Measurements from ENCODE around the gene RRAD. TPM values are rescaled to one million over a fixed set of nuclear protein-coding genes. Genes with fewer than 3 reads are reported as not detected.

The RRAD gene
- total and polyA plus RNA-seq, 4 donors, result 0.14 to 0.61 (median 0.54) TPM

GRCh38 chr16:66923247-66923731, 2.0 kb downstream of the RRAD start:
- H3K36me3 ChIP-seq (ENCODE audit: control insufficient read depth in 4 of 4, insufficient read depth in 3 of 4, low read depth in 1 of 4, low read length in 3 of 4), result no peaks in the 10 kb centered on the region
- H3K27ac ChIP-seq (ENCODE audit: low read depth in 1 of 2, low read length in 2 of 2), result no peak overlapping the region
- WGBS, result 64% methylated on average over 18 of the region's 18 CpGs
- no peaks in the 10 kb centered on the region for H3K27me3 ChIP-seq (ENCODE audit: control insufficient read depth in 4 of 4, insufficient read depth in 4 of 4, low read length in 3 of 4)
- no peak overlapping the region for H3K9ac ChIP-seq (ENCODE audit: low read depth in 1 of 2, low read length in 2 of 2)
- no peak overlapping the region for H3K4me3 ChIP-seq (ENCODE audit: low read depth in 1 of 3, low read length in 3 of 3)
- H3K4me1 ChIP-seq (ENCODE audit: control insufficient read depth in 4 of 4, insufficient read depth in 4 of 4, low read length in 3 of 4), result peaks cover 0 to 14% (median 4%) of the 10 kb centered on the region in 4 donors
- no peaks in the 10 kb centered on the region for H3K9me3 ChIP-seq (ENCODE audit: control insufficient read depth in 4 of 4, low read length in 3 of 4)
- no peak for DNase-seq (ENCODE audit: low spot score)
- TF ChIP-seq FOXA2 (IDR thresholded peaks at IDR 0.05), result no peak
- no peak for TF ChIP-seq SP1 (IDR thresholded peaks at IDR 0.05)
- TF ChIP-seq, protein P1, sequence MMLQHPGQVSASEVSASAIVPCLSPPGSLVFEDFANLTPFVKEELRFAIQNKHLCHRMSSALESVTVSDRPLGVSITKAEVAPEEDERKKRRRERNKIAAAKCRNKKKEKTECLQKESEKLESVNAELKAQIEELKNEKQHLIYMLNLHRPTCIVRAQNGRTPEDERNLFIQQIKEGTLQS (IDR thresholded peaks at IDR 0.05), result no peak
- TF ChIP-seq RAD21 (IDR thresholded peaks at IDR 0.05), result no peak
- TF ChIP-seq TAF1 (conservative IDR thresholded peaks at IDR 0.05), result no peak
- TF ChIP-seq RXRA (IDR thresholded peaks at IDR 0.05), result no peak
- TF ChIP-seq, protein P2, sequence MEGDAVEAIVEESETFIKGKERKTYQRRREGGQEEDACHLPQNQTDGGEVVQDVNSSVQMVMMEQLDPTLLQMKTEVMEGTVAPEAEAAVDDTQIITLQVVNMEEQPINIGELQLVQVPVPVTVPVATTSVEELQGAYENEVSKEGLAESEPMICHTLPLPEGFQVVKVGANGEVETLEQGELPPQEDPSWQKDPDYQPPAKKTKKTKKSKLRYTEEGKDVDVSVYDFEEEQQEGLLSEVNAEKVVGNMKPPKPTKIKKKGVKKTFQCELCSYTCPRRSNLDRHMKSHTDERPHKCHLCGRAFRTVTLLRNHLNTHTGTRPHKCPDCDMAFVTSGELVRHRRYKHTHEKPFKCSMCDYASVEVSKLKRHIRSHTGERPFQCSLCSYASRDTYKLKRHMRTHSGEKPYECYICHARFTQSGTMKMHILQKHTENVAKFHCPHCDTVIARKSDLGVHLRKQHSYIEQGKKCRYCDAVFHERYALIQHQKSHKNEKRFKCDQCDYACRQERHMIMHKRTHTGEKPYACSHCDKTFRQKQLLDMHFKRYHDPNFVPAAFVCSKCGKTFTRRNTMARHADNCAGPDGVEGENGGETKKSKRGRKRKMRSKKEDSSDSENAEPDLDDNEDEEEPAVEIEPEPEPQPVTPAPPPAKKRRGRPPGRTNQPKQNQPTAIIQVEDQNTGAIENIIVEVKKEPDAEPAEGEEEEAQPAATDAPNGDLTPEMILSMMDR (IDR thresholded peaks at IDR 0.05; ENCODE audit: low read depth, low read length, missing input control), result no peak
- no peak for TF ChIP-seq HNF4G (IDR thresholded peaks at IDR 0.05)
- TF ChIP-seq, protein P3, sequence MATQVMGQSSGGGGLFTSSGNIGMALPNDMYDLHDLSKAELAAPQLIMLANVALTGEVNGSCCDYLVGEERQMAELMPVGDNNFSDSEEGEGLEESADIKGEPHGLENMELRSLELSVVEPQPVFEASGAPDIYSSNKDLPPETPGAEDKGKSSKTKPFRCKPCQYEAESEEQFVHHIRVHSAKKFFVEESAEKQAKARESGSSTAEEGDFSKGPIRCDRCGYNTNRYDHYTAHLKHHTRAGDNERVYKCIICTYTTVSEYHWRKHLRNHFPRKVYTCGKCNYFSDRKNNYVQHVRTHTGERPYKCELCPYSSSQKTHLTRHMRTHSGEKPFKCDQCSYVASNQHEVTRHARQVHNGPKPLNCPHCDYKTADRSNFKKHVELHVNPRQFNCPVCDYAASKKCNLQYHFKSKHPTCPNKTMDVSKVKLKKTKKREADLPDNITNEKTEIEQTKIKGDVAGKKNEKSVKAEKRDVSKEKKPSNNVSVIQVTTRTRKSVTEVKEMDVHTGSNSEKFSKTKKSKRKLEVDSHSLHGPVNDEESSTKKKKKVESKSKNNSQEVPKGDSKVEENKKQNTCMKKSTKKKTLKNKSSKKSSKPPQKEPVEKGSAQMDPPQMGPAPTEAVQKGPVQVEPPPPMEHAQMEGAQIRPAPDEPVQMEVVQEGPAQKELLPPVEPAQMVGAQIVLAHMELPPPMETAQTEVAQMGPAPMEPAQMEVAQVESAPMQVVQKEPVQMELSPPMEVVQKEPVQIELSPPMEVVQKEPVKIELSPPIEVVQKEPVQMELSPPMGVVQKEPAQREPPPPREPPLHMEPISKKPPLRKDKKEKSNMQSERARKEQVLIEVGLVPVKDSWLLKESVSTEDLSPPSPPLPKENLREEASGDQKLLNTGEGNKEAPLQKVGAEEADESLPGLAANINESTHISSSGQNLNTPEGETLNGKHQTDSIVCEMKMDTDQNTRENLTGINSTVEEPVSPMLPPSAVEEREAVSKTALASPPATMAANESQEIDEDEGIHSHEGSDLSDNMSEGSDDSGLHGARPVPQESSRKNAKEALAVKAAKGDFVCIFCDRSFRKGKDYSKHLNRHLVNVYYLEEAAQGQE (IDR thresholded peaks at IDR 0.05), result no peak

- WGBS, result 73% methylated on average over 42 of the region's 42 CpGs
- no peaks in the 10 kb centered on the region for H3K9me3 ChIP-seq (ENCODE audit: control insufficient read depth in 4 of 4, low read length in 3 of 4)
- no peak overlapping the region for H3K4me3 ChIP-seq (ENCODE audit: low read depth in 1 of 3, low read length in 3 of 3)
- no peak for TF ChIP-seq JUND (IDR thresholded peaks at IDR 0.05)
- TF ChIP-seq, protein P1 (IDR thresholded peaks at IDR 0.05), result no peak
- no peak for TF ChIP-seq FOXA2 (IDR thresholded peaks at IDR 0.05)
- TF ChIP-seq EGR1 (IDR thresholded peaks at IDR 0.05; ENCODE audit: low read depth in 2 of 2), result no peak
- TF ChIP-seq, protein P3 (IDR thresholded peaks at IDR 0.05), result no peak
- TF ChIP-seq RAD21 (IDR thresholded peaks at IDR 0.05), result no peak
- peaks cover 0 to 14% (median 4%) of the 10 kb centered on the region in 4 donors for H3K4me1 ChIP-seq (ENCODE audit: control insufficient read depth in 4 of 4, insufficient read depth in 4 of 4, low read length in 3 of 4)
- no peak for DNase-seq (ENCODE audit: low spot score)
- H3K27ac ChIP-seq (ENCODE audit: low read depth in 1 of 2, low read length in 2 of 2), result no peak overlapping the region
- no peaks in the 10 kb centered on the region for H3K27me3 ChIP-seq (ENCODE audit: control insufficient read depth in 4 of 4, insufficient read depth in 4 of 4, low read length in 3 of 4)
- H3K9ac ChIP-seq (ENCODE audit: low read depth in 1 of 2, low read length in 2 of 2), result no peak overlapping the region
- H3K36me3 ChIP-seq (ENCODE audit: control insufficient read depth in 4 of 4, insufficient read depth in 3 of 4, low read depth in 1 of 4, low read length in 3 of 4), result no peaks in the 10 kb centered on the region
Measured at GRCh38 chr16:66921729-66922450, 3.4 kb downstream of the RRAD start.

Data from liver (tissue), 9 donors.